Measurements from ENCODE around the gene TAF4.

TAF4 gene

DNA sequence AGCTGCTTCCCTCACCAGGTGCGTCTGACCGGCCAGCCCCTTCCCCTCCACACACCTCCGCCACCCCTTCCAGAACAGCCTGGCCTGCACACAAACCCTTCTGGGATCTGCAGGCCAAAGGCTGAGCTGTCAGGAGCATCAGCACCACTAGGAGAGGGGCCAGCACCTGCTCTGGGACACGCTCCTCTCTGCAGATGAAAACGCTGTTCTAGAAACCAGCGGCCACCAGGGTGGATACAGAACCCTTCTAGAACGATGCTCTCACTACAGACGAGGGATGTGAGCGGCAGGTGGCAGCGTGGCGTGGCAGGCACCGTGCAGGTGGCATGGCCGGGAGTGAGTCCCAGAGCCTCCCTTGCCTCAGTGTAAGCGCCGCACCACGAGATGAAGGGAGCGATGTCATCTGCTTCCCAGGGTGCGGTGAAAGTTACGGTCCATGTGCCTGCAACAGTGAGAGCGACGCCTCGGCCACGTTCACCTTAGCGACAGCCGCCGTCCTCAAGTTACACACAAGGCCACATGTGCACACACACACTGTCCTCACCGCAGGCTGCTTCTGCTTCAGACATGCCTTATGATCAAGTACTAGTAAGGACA, 53.6 kb downstream of the TAF4 start:
- TF ChIP-seq, protein P1, sequence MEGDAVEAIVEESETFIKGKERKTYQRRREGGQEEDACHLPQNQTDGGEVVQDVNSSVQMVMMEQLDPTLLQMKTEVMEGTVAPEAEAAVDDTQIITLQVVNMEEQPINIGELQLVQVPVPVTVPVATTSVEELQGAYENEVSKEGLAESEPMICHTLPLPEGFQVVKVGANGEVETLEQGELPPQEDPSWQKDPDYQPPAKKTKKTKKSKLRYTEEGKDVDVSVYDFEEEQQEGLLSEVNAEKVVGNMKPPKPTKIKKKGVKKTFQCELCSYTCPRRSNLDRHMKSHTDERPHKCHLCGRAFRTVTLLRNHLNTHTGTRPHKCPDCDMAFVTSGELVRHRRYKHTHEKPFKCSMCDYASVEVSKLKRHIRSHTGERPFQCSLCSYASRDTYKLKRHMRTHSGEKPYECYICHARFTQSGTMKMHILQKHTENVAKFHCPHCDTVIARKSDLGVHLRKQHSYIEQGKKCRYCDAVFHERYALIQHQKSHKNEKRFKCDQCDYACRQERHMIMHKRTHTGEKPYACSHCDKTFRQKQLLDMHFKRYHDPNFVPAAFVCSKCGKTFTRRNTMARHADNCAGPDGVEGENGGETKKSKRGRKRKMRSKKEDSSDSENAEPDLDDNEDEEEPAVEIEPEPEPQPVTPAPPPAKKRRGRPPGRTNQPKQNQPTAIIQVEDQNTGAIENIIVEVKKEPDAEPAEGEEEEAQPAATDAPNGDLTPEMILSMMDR (IDR thresholded peaks at IDR 0.05; ENCODE audit: low read depth, low read length) = no peak
- no peak overlapping the region for H3K4me3 ChIP-seq (ENCODE audit: low read depth, low read length)

GRCh38 chr20:62011403-62011790, 54.3 kb downstream of the TAF4 start:
- TF ChIP-seq, protein P1 (IDR thresholded peaks at IDR 0.05; ENCODE audit: low read depth, low read length) = no peak

DNA sequence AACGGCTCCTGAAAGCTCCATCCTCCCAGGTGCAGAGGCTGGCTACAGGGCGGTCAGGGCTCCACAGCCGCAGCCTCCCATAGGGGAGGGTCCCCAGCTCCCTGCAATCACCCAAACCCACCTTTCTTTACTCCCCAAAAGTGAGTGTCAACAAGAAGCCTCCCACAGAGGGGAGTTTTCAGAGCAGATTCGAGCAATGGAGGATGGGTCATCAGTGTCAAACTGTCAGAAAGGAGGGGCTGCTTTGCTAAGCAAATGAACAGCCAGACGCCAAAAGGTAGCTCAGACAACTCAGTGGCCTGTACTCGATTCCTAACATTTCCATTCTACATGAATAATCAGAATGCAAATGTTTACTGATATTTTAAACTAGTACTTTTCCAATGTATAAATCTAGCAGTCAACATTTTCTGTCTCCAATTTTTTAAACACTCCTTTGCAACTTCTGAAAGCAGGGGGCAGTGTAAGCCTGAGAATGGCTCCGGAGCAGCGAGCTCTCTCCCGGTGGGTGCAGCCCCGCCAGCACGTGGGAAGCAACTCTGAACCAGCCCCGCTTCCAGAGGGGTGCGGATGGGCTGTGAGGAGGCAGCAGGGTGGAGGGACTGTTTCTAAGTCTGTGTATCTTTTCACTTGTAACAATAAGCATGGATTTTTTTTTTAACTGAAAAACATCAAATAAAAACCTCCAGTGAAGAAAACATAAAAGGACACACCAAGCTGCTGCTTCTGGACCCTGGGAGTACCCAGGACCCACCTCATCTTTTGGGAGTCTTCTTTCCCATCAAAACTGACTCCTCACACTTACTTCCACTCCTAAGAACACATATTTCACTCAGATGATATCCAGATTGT, 54.9 kb downstream of the TAF4 start:
- TF ChIP-seq, protein P1 (IDR thresholded peaks at IDR 0.05; ENCODE audit: low read depth, low read length) = peak; percentile 48; the same call in 1 of the 2 replicates

More at GRCh38 chr20:62011403-62011790, 54.3 kb downstream of the TAF4 start:
- no peak overlapping the region for H3K4me3 ChIP-seq (ENCODE audit: low read depth, low read length)

DNA sequence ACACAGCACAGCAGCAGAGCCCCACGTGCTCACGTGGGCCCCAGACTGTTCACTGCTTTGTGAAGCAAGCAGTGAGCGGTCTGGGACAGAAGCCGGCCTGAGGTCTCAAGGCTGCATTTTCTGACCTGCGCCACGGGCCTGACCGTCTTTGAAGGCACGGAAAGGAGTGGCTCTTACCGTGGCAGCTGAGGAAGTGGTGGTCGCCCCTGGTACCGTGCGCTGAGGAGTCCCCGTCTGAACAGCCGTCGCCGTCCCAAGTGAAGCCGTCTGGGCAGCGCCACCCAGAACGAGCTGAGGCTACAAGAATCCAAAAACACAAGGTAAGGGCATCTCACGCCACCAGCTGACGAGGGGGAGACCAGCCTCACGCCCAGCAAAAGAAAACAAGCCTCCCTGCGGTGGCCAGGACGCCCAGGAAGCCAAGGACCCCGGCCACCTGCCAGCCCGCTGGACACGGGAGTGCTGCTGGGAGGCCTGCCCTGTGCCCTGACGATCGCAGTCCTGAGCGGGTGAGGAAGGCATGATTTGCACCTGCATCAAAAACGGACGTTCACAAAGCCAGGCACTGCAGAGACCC, 55.7 kb downstream of the TAF4 start:
- TF ChIP-seq, protein P1 (IDR thresholded peaks at IDR 0.05; ENCODE audit: low read depth, low read length) = no peak
- H3K4me3 ChIP-seq (ENCODE audit: low read depth, low read length) = no peak overlapping the region

More for the DNA sequence above, 54.9 kb downstream of the TAF4 start:
- no peak overlapping the region for H3K4me3 ChIP-seq (ENCODE audit: low read depth, low read length)

- H3K4me3 ChIP-seq (ENCODE audit: low read depth, low read length) = no peak overlapping the region
- TF ChIP-seq, protein P1 (IDR thresholded peaks at IDR 0.05; ENCODE audit: low read depth, low read length) = no peak
Measured at GRCh38 chr20:62009322-62009721, 56.4 kb downstream of the TAF4 start.

DNA sequence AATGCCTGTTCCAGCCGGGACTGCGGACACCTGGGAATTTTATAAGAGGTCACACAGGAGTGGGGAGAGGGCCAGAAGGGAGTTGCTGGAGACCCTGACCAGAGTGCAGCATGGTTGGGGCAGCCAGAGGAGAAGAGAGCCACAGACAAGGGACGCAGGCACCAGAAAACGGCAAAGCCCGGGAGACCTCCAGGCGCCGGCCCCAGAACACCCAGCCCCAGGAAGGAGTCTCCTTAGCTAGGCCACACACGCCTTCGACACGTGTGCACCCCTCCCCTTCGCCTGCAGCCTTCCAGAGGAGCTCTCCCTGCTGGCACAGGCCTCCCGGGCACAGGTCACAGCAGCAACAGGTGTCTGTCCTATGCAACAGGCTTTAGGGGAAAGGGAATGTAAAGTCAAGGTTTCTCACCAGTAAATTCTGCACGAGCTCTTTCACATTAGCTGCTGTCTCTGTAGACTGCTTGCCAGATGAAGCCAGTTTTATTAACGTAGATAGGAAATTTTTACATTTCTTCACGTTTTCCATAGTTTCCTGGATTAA, 57.0 kb downstream of the TAF4 start:
- TF ChIP-seq, protein P1 (IDR thresholded peaks at IDR 0.05; ENCODE audit: low read depth, low read length) = no peak
- H3K4me3 ChIP-seq (ENCODE audit: low read depth, low read length) = no peak overlapping the region
